GM23248 (cell line): ENCODE results near the gene PDIA5. TPM values are rescaled to one million over a fixed set of nuclear protein-coding genes. Genes with fewer than 3 reads are reported as not detected.

Source experiments
- DNase-seq: peaks from one replicate; pipeline ENCODE4 v3.0.0-alpha.2; 2015
- H2AFZ ChIP-seq: fragments of 200-600 bp; sonication (generic); 2 replicates; pipeline ENCODE4 v1.6.1; 2016; ENCODE audit warnings: antibody characterized with exemption
- H3F3A ChIP-seq: fragments of 200-600 bp; sonication (generic); 2 replicates; pipeline ENCODE4 v1.6.1; 2016; ENCODE audit warnings: mild to moderate bottlenecking, antibody characterized with exemption, mixed run types; ENCODE audit not compliant: insufficient read depth
- H3K27ac ChIP-seq: fragments of 200-600 bp; sonication (generic); 2 replicates; pipeline ENCODE4 v1.5.1; 2016; ENCODE audit warnings: mild to moderate bottlenecking
- H3K27me3 ChIP-seq: fragments of 200-600 bp; sonication (generic); replicated peaks from 2 replicates; pipeline ENCODE4 v1.6.1; 2016; ENCODE audit warnings: mild to moderate bottlenecking; ENCODE audit not compliant: insufficient read depth
- H3K36me3 ChIP-seq: fragments of 200-600 bp; sonication (generic); 2 replicates; pipeline ENCODE4 v1.6.1; 2016; ENCODE audit warnings: low read depth, mild to moderate bottlenecking
- H3K4me1 ChIP-seq: fragments of 200-600 bp; sonication (generic); 2 replicates; pipeline ENCODE4 v1.6.1; 2016; ENCODE audit warnings: mild to moderate bottlenecking; ENCODE audit not compliant: insufficient read depth
- H3K4me2 ChIP-seq: fragments of 200-600 bp; sonication (generic); one replicate; pipeline ENCODE4 v1.6.1; 2016; ENCODE audit warnings: mild to moderate bottlenecking; ENCODE audit not compliant: unreplicated experiment
- H3K4me3 ChIP-seq: fragments of 200-600 bp; sonication (generic); 2 replicates; pipeline ENCODE4 v1.5.1; 2016; ENCODE audit warnings: mild to moderate bottlenecking
- H3K79me2 ChIP-seq: fragments of 200-600 bp; sonication (generic); 2 replicates; pipeline ENCODE4 v1.6.1; 2016; ENCODE audit warnings: mild to moderate bottlenecking; ENCODE audit not compliant: insufficient read depth
- H3K9ac ChIP-seq: fragments of 200-600 bp; sonication (generic); 2 replicates; pipeline ENCODE4 v1.6.1; 2016; ENCODE audit warnings: mild to moderate bottlenecking
- H3K9me2 ChIP-seq: fragments of 200-600 bp; sonication (generic); 2 replicates; pipeline ENCODE4 v1.6.1; 2016; ENCODE audit warnings: mixed run types, mild to moderate bottlenecking, moderate library complexity; ENCODE audit not compliant: insufficient read depth
- H3K9me3 ChIP-seq: fragments of 200-600 bp; sonication (generic); one replicate; pipeline ENCODE4 v1.6.1; 2017; ENCODE audit warnings: low read depth
- H4K20me1 ChIP-seq: fragments of 200-600 bp; sonication (generic); 2 replicates; pipeline ENCODE4 v1.6.0; 2016; ENCODE audit not compliant: insufficient read depth
- EZH2 ChIP-seq: fragments of 200-600 bp; sonication (generic); IDR thresholded peaks from 2 replicates; pipeline ENCODE4 v1.6.1; 2018; ENCODE audit warnings: antibody characterized with exemption, mild to moderate bottlenecking; ENCODE audit not compliant: insufficient read depth, poor library complexity, severe bottlenecking
- EZH2phosphoT487 ChIP-seq: fragments of 200-600 bp; sonication (generic); IDR thresholded peaks from 2 replicates; pipeline ENCODE4 v1.6.1; 2018; ENCODE audit warnings: antibody characterized with exemption, moderate library complexity, mild to moderate bottlenecking, low read depth; ENCODE audit not compliant: insufficient read depth
- WGBS, 2 experiments: methylation state at CpG; one replicate each; pipeline ENCODE4 v1.1.6; 2015 to 2017; ENCODE audit warnings: low lambda C conversion rate in 2 of 2, low coverage in 1 of 2; ENCODE audit errors: missing lambda C conversion rate in 2 of 2; 5-methylcytosine and 5-hydroxymethylcytosine counted together
- in situ Hi-C: fragments of 300-500 bp; cut with MboI; formaldehyde crosslinking; loops from 2 replicates; pipeline ENCODE4 v1.15.0; 2020
- microRNA-seq: library from miRNA; unstranded; fragments of <30 nt; microRNA quantifications from one replicate; pipeline ENCODE4, GENCODE V29; 2016; ENCODE audit warnings: borderline number of aligned reads
- polyA plus RNA-seq: library from polyadenylated mRNA; unstranded; fragments of >200 nt; fragmentation: Nextera tagmentation; extraction: Ambion mirVana; gene quantifications from 2 replicates; pipeline ENCODE4 v1.2.1, GENCODE V29; 2016
- total RNA-seq: library from RNA; depleted of rRNA; stranded (reverse); fragments of >200 nt; shearing (Covaris generic); gene quantifications from 2 replicates; pipeline ENCODE4 v1.2.3, GENCODE V29; 2014; rRNA removed

Gene PDIA5
- total and polyA plus RNA-seq, 2 experiments from 2014 or later, result 49.1 to 57.3 TPM

GRCh38 chr3:123202451-123202850 is 135.6 kb downstream of the PDIA5 start:
- H3K9me3 ChIP-seq, result no peaks in the 10 kb centered on the region
- peak overlapping the region; percentile 92 for H3K9ac ChIP-seq
- H3K4me3 ChIP-seq, result peak overlapping the region; percentile 86
- H3K9me2 ChIP-seq, result no peaks in the 10 kb centered on the region
- no peak for TF ChIP-seq EZH2
- TF ChIP-seq EZH2phosphoT487, result no peak
- H3K27ac ChIP-seq, result 0 out of 2 replicates have a peak overlapping the region, but pooled peaks have one; percentile 44
- peak; percentile 36 for DNase-seq
- peak overlapping the region; percentile 99 for H3K4me2 ChIP-seq
- no peaks in the 10 kb centered on the region for H3F3A ChIP-seq
- no peaks in the 10 kb centered on the region for H3K4me1 ChIP-seq
- H2AFZ ChIP-seq, result peak overlapping the region; percentile 97
- H3K27me3 ChIP-seq, result no peaks in the 10 kb centered on the region
- H3K79me2 ChIP-seq, result peaks cover 55% of the 10 kb centered on the region
- H3K36me3 ChIP-seq, result no peaks in the 10 kb centered on the region
- 1 to 3% methylated on average over 7 of the region's 7 CpGs for WGBS, 2 experiments
- H4K20me1 ChIP-seq, result no peaks in the 10 kb centered on the region
- in situ Hi-C loops, result no loop called here

Small RNA genes within 50 kb of the gene (microRNA-seq; reads per million reads assigned to microRNA genes)
- gene MIR7110, result not detected

Other genes with a start within 250 kb of the PDIA5 start
- gene SEMA5B, start 39.3 kb upstream of the PDIA5 start, total RNA-seq, result not detected in 2 replicates
- not detected in 2 replicates for gene SEMA5B, start 39.3 kb upstream of the PDIA5 start, polyA plus RNA-seq
- 44.5 and 47.3 TPM in 2 replicates for gene SEC22A, start 134.9 kb downstream of the PDIA5 start, total RNA-seq
- gene SEC22A, start 134.9 kb downstream of the PDIA5 start, polyA plus RNA-seq, result 35.1 and 35.2 TPM in 2 replicates